Ishikawa (cell line): ENCODE data around the gene CORIN.

ENCODE experiments used
- CEBPB ChIP-seq: IDR thresholded peaks from 2 replicates; pipeline ENCODE4 v1.6.1; 2012
- CREB1 ChIP-seq: IDR thresholded peaks from 2 replicates; pipeline ENCODE4 v1.6.1; 2012; ENCODE audit warnings: low read depth
- EGR1 ChIP-seq: IDR thresholded peaks from 2 replicates; pipeline ENCODE4 v1.6.1; 2012
- EP300 ChIP-seq: IDR thresholded peaks from 2 replicates; pipeline ENCODE4 v1.6.1; 2012; ENCODE audit warnings: borderline replicate concordance
- FOXM1 ChIP-seq: IDR thresholded peaks from 2 replicates; pipeline ENCODE4 v1.6.1; 2012; ENCODE audit warnings: low read depth, borderline replicate concordance
- NFIC ChIP-seq: IDR thresholded peaks from 2 replicates; pipeline ENCODE4 v1.6.1; 2012
- RAD21 ChIP-seq: IDR thresholded peaks from 2 replicates; pipeline ENCODE4 v1.6.1; 2012; ENCODE audit warnings: low read depth
- TAF1 ChIP-seq: IDR thresholded peaks from 2 replicates; pipeline ENCODE4 v1.6.1; 2012; ENCODE audit warnings: low read depth, mild to moderate bottlenecking
- TCF12 ChIP-seq: IDR thresholded peaks from 2 replicates; pipeline ENCODE4 v1.6.1; 2012; ENCODE audit warnings: low read depth
- TEAD4 ChIP-seq: IDR thresholded peaks from 2 replicates; pipeline ENCODE4 v1.6.1; 2012
- YY1 ChIP-seq: IDR thresholded peaks from 2 replicates; pipeline ENCODE4 v1.6.1; 2012; ENCODE audit warnings: low read depth
- ZBTB7A ChIP-seq: IDR thresholded peaks from 2 replicates; pipeline ENCODE4 v1.6.1; 2012; ENCODE audit warnings: low read depth
- TF ChIP-seq, protein P1 (sequence below): IDR thresholded peaks from 2 replicates; pipeline ENCODE4 v1.6.1; 2012; ENCODE audit warnings: low read depth, mild to moderate bottlenecking
- TF ChIP-seq, protein P2 (sequence below): IDR thresholded peaks from 2 replicates; pipeline ENCODE4 v1.6.1; 2012
- TF ChIP-seq, protein P3 (sequence below): IDR thresholded peaks from 2 replicates; pipeline ENCODE4 v1.6.1; 2012

Gene CORIN

GRCh38 chr4:47675806-47676205, 162.1 kb downstream of the CORIN start:
- TF ChIP-seq, protein P1, sequence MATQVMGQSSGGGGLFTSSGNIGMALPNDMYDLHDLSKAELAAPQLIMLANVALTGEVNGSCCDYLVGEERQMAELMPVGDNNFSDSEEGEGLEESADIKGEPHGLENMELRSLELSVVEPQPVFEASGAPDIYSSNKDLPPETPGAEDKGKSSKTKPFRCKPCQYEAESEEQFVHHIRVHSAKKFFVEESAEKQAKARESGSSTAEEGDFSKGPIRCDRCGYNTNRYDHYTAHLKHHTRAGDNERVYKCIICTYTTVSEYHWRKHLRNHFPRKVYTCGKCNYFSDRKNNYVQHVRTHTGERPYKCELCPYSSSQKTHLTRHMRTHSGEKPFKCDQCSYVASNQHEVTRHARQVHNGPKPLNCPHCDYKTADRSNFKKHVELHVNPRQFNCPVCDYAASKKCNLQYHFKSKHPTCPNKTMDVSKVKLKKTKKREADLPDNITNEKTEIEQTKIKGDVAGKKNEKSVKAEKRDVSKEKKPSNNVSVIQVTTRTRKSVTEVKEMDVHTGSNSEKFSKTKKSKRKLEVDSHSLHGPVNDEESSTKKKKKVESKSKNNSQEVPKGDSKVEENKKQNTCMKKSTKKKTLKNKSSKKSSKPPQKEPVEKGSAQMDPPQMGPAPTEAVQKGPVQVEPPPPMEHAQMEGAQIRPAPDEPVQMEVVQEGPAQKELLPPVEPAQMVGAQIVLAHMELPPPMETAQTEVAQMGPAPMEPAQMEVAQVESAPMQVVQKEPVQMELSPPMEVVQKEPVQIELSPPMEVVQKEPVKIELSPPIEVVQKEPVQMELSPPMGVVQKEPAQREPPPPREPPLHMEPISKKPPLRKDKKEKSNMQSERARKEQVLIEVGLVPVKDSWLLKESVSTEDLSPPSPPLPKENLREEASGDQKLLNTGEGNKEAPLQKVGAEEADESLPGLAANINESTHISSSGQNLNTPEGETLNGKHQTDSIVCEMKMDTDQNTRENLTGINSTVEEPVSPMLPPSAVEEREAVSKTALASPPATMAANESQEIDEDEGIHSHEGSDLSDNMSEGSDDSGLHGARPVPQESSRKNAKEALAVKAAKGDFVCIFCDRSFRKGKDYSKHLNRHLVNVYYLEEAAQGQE, result no peak
- TF ChIP-seq YY1, result no peak
- TF ChIP-seq, protein P2, sequence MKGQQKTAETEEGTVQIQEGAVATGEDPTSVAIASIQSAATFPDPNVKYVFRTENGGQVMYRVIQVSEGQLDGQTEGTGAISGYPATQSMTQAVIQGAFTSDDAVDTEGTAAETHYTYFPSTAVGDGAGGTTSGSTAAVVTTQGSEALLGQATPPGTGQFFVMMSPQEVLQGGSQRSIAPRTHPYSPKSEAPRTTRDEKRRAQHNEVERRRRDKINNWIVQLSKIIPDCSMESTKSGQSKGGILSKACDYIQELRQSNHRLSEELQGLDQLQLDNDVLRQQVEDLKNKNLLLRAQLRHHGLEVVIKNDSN, result no peak
- TF ChIP-seq TAF1, result no peak
- TF ChIP-seq, protein P3, sequence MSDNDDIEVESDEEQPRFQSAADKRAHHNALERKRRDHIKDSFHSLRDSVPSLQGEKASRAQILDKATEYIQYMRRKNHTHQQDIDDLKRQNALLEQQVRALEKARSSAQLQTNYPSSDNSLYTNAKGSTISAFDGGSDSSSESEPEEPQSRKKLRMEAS, result no peak
- no peak for TF ChIP-seq RAD21
- TF ChIP-seq FOXM1, result no peak
- no peak for TF ChIP-seq ZBTB7A
- no peak for TF ChIP-seq CREB1
- TF ChIP-seq TEAD4, result no peak
- no peak for TF ChIP-seq NFIC
- no peak for TF ChIP-seq EGR1
- no peak for TF ChIP-seq TCF12
- no peak for TF ChIP-seq EP300

- TF ChIP-seq, protein P1, result no peak
- no peak for TF ChIP-seq CREB1
- no peak for TF ChIP-seq CEBPB
- TF ChIP-seq TAF1, result no peak
- TF ChIP-seq, protein P3, result no peak
- no peak for TF ChIP-seq EGR1
- no peak for TF ChIP-seq YY1
- TF ChIP-seq TCF12, result no peak
- no peak for TF ChIP-seq EP300
- no peak for TF ChIP-seq FOXM1
- no peak for TF ChIP-seq NFIC
- TF ChIP-seq, protein P2, result no peak
- no peak for TF ChIP-seq RAD21
- no peak for TF ChIP-seq TEAD4
- TF ChIP-seq ZBTB7A, result no peak
These were observed 163.7 kb downstream of the CORIN start for GRCh38 chr4:47674144-47674543.

- no peak for TF ChIP-seq CREB1
- TF ChIP-seq EP300, result no peak
- TF ChIP-seq RAD21, result no peak
- TF ChIP-seq NFIC, result no peak
- no peak for TF ChIP-seq CEBPB
- TF ChIP-seq TCF12, result no peak
- no peak for TF ChIP-seq TEAD4
- TF ChIP-seq, protein P1, result no peak
- TF ChIP-seq FOXM1, result no peak
- TF ChIP-seq, protein P2, result no peak
- TF ChIP-seq, protein P3, result no peak
- TF ChIP-seq YY1, result no peak
- no peak for TF ChIP-seq TAF1
- TF ChIP-seq EGR1, result no peak
- TF ChIP-seq ZBTB7A, result no peak
These were observed 165.2 kb downstream of the CORIN start for GRCh38 chr4:47672696-47673095.

DNA sequence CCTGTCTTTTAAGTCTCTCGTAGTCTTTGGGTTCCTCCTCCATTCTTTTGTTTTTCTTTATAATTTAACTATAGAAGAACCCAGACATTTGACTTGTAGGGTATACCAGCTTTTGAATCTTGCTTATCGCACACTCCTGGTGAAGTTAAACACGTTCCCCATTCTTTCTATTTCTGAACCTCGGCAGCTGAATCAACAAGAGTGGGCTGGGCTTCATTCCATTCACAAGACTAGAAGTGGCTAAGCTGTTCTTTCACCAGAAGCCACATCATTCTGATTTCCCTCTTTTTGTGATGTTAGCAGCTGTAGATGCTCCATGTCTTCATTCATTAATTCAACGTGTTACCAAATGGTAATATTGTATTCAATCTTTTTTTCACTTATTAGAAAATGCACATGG, 167.9 kb downstream of the CORIN start:
- no peak for TF ChIP-seq TCF12
- TF ChIP-seq, protein P1, result no peak
- TF ChIP-seq, protein P2, result no peak
- TF ChIP-seq FOXM1, result no peak
- TF ChIP-seq, protein P3, result no peak
- no peak for TF ChIP-seq TAF1
- no peak for TF ChIP-seq EP300
